ENCODE data around the gene SHLD2. TPM values are rescaled to one million over a fixed set of nuclear protein-coding genes. Genes with fewer than 3 reads are reported as not detected.
A peak's percentile ranks its signal among the peaks of the same experiment; 100 is the strongest.
"Not testable (repeated sequence)": the region's sequence is repeated elsewhere in the genome, so short reads cannot be mapped to it uniquely, and the experiment has no call there.

The SHLD2 gene
- total and polyA plus RNA-seq, 2 experiments from 2014 or later = 13.5 to 22.9 TPM

DNA sequence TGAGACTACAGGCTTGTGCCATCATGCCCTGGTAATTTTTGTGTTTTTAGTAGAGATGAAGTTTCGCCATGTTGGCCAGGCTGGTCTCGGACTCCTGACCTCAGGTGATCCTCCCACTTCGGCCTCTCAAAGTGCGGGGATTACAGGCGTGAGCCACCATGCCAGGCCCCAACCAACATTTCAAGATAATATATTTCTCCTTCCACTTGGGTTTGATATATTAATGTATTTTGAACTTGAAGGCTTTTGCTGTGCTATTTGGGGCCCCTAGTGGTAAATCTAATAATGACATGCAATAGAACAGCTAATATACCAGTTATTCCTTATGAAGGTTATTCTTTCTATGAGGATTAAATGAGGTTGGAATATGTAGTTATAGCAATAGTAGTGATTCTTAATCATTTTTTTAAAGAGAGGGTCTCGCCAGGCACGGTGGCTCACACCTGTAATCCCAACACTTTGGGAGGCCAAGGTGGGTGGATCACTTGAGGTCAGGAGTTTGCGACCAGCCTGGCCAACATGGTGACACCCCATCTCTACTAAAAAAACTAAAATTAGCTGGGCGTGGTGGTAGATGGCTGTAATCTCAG lies 54.1 kb downstream of the SHLD2 start:
- H3K9me3 ChIP-seq (ENCODE audit: low read depth); H3K4me1 ChIP-seq (ENCODE audit: insufficient read depth); H3K9ac ChIP-seq; H3K9me2 ChIP-seq (ENCODE audit: insufficient read depth); H2AFZ ChIP-seq; H3K27me3 ChIP-seq (replicated peaks; ENCODE audit: insufficient read depth); H3K4me3 ChIP-seq; H3F3A ChIP-seq (ENCODE audit: insufficient read depth); H3K36me3 ChIP-seq (ENCODE audit: low read depth); H3K27ac ChIP-seq; DNase-seq; in situ Hi-C loops (cut with MboI); H3K4me2 ChIP-seq (ENCODE audit: unreplicated experiment); H4K20me1 ChIP-seq (ENCODE audit: insufficient read depth); H3K79me2 ChIP-seq (ENCODE audit: insufficient read depth): not testable (repeated sequence)
- 74 to 76% methylated on average over 9 of the region's 9 CpGs for WGBS, 2 experiments (ENCODE audit: low coverage in 1 of 2, low lambda C conversion rate in 2 of 2, missing lambda C conversion rate in 2 of 2)

- H4K20me1 ChIP-seq (ENCODE audit: insufficient read depth); H3K27ac ChIP-seq; H3K79me2 ChIP-seq (ENCODE audit: insufficient read depth); H2AFZ ChIP-seq; H3K4me3 ChIP-seq; DNase-seq; H3F3A ChIP-seq (ENCODE audit: insufficient read depth); H3K4me2 ChIP-seq (ENCODE audit: unreplicated experiment); H3K9me3 ChIP-seq (ENCODE audit: low read depth); H3K4me1 ChIP-seq (ENCODE audit: insufficient read depth); H3K36me3 ChIP-seq (ENCODE audit: low read depth); in situ Hi-C loops (cut with MboI); H3K9ac ChIP-seq; H3K27me3 ChIP-seq (replicated peaks; ENCODE audit: insufficient read depth); H3K9me2 ChIP-seq (ENCODE audit: insufficient read depth): not testable (repeated sequence)
- WGBS, 2 experiments (ENCODE audit: low coverage in 1 of 2, low lambda C conversion rate in 2 of 2, missing lambda C conversion rate in 2 of 2) = 91 to 94% methylated on average over 3 of the region's 3 CpGs
These were observed 56.5 kb downstream of the SHLD2 start for GRCh38 chr10:87151516-87151915.

DNA sequence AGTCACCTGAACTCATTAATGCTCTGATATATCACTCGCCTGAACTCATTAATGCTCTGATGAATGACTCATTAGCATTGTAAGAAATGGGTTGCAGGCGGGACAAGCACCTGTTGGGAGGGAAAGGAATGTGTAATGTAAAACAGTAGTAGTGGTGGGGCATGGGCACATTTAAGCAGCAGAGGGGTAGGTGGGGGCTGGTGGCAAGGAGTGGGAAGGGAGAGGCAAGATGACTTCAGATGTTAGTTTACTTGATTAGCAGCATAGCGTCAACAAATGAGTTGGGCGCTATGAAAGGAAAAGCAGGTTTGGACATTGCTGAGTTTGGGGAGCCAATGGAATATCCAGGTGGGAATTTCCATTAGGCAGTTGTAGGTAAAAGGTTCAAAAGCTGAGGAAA lies 61.8 kb downstream of the SHLD2 start:
- H3K4me2 ChIP-seq (ENCODE audit: unreplicated experiment); H3K4me1 ChIP-seq (ENCODE audit: insufficient read depth); DNase-seq; H2AFZ ChIP-seq; H3F3A ChIP-seq (ENCODE audit: insufficient read depth); H3K27me3 ChIP-seq (replicated peaks; ENCODE audit: insufficient read depth); H4K20me1 ChIP-seq (ENCODE audit: insufficient read depth); H3K27ac ChIP-seq; H3K36me3 ChIP-seq (ENCODE audit: low read depth); H3K9me2 ChIP-seq (ENCODE audit: insufficient read depth); H3K4me3 ChIP-seq; H3K9ac ChIP-seq; H3K9me3 ChIP-seq (ENCODE audit: low read depth); H3K79me2 ChIP-seq (ENCODE audit: insufficient read depth); in situ Hi-C loops (cut with MboI): not testable (repeated sequence)
- 98 to 99% methylated on average over 4 of the region's 4 CpGs for WGBS, 2 experiments (ENCODE audit: low coverage in 1 of 2, low lambda C conversion rate in 2 of 2, missing lambda C conversion rate in 2 of 2)

GRCh38 chr10:87157821-87158220 lies 62.8 kb downstream of the SHLD2 start:
- H4K20me1 ChIP-seq (ENCODE audit: insufficient read depth); H3K36me3 ChIP-seq (ENCODE audit: low read depth); H3K27ac ChIP-seq; H2AFZ ChIP-seq; H3K9me2 ChIP-seq (ENCODE audit: insufficient read depth); H3K27me3 ChIP-seq (replicated peaks; ENCODE audit: insufficient read depth); H3K9ac ChIP-seq; H3K9me3 ChIP-seq (ENCODE audit: low read depth); H3K79me2 ChIP-seq (ENCODE audit: insufficient read depth); in situ Hi-C loops (cut with MboI); H3K4me2 ChIP-seq (ENCODE audit: unreplicated experiment); H3K4me1 ChIP-seq (ENCODE audit: insufficient read depth); H3K4me3 ChIP-seq; H3F3A ChIP-seq (ENCODE audit: insufficient read depth): not testable (repeated sequence)
- DNase-seq = peak; percentile 4
- WGBS, 2 experiments (ENCODE audit: low coverage in 1 of 2, low lambda C conversion rate in 2 of 2, missing lambda C conversion rate in 2 of 2) = 90 to 94% methylated on average over 3 of the region's 3 CpGs

GRCh38 chr10:87162703-87163293 lies 67.8 kb downstream of the SHLD2 start:
- H3K27me3 ChIP-seq (replicated peaks; ENCODE audit: insufficient read depth); H3F3A ChIP-seq (ENCODE audit: insufficient read depth); H3K79me2 ChIP-seq (ENCODE audit: insufficient read depth); H3K4me2 ChIP-seq (ENCODE audit: unreplicated experiment); H3K9me3 ChIP-seq (ENCODE audit: low read depth); H3K4me3 ChIP-seq; H3K36me3 ChIP-seq (ENCODE audit: low read depth); H3K9me2 ChIP-seq (ENCODE audit: insufficient read depth); H3K27ac ChIP-seq; in situ Hi-C loops (cut with MboI); H3K9ac ChIP-seq; H2AFZ ChIP-seq; H4K20me1 ChIP-seq (ENCODE audit: insufficient read depth); H3K4me1 ChIP-seq (ENCODE audit: insufficient read depth): not testable (repeated sequence)
- 96 to 98% methylated on average over 3 of the region's 3 CpGs for WGBS, 2 experiments (ENCODE audit: low coverage in 1 of 2, low lambda C conversion rate in 2 of 2, missing lambda C conversion rate in 2 of 2)
- DNase-seq = peak; percentile 12

DNA sequence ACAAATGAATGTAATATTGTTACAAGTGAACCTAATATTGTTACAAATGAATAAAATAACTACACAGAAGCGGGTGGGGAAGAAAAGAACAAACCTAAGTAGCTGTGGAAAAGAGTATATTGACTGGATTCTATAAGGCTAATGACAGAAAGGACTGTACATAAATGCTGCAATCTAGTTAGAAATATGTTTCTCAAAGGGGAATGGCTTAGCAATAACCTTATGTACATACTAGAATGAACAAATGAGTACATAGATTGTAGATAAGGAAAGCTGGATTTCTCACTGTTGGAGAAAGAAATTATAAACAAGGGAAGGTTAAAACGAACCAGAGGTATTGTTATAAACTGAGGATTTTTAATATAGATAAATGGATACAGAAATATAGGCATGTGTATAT lies 68.4 kb downstream of the SHLD2 start:
- in situ Hi-C loops (cut with MboI); DNase-seq; H3K9me2 ChIP-seq (ENCODE audit: insufficient read depth); H3K27ac ChIP-seq; H3K79me2 ChIP-seq (ENCODE audit: insufficient read depth); H3K4me3 ChIP-seq; H2AFZ ChIP-seq; H3K4me1 ChIP-seq (ENCODE audit: insufficient read depth); H3K9me3 ChIP-seq (ENCODE audit: low read depth); H4K20me1 ChIP-seq (ENCODE audit: insufficient read depth); H3K9ac ChIP-seq; H3K27me3 ChIP-seq (replicated peaks; ENCODE audit: insufficient read depth); H3K4me2 ChIP-seq (ENCODE audit: unreplicated experiment); H3F3A ChIP-seq (ENCODE audit: insufficient read depth); H3K36me3 ChIP-seq (ENCODE audit: low read depth): not testable (repeated sequence)
- WGBS, 2 experiments (ENCODE audit: low coverage in 1 of 2, low lambda C conversion rate in 2 of 2, missing lambda C conversion rate in 2 of 2) = 92 to 100% methylated on average over 1 of the region's 2 CpGs

GRCh38 chr10:87169857-87170256 lies 74.9 kb downstream of the SHLD2 start:
- H3K27ac ChIP-seq; H3K9ac ChIP-seq; H3K4me1 ChIP-seq (ENCODE audit: insufficient read depth); H3K36me3 ChIP-seq (ENCODE audit: low read depth); H3K4me3 ChIP-seq; H2AFZ ChIP-seq; H3K4me2 ChIP-seq (ENCODE audit: unreplicated experiment); H4K20me1 ChIP-seq (ENCODE audit: insufficient read depth); in situ Hi-C loops (cut with MboI); DNase-seq; H3K9me3 ChIP-seq (ENCODE audit: low read depth); H3K79me2 ChIP-seq (ENCODE audit: insufficient read depth); H3K9me2 ChIP-seq (ENCODE audit: insufficient read depth); H3K27me3 ChIP-seq (replicated peaks; ENCODE audit: insufficient read depth); H3F3A ChIP-seq (ENCODE audit: insufficient read depth): not testable (repeated sequence)
- WGBS, 2 experiments (ENCODE audit: low coverage in 1 of 2, low lambda C conversion rate in 2 of 2, missing lambda C conversion rate in 2 of 2) = 72 to 79% methylated on average over 4 of the region's 4 CpGs

GRCh38 chr10:87170705-87171104 lies 75.7 kb downstream of the SHLD2 start:
- H3K79me2 ChIP-seq (ENCODE audit: insufficient read depth); H3F3A ChIP-seq (ENCODE audit: insufficient read depth); H3K27me3 ChIP-seq (replicated peaks; ENCODE audit: insufficient read depth); H3K27ac ChIP-seq; H3K4me3 ChIP-seq; H3K4me2 ChIP-seq (ENCODE audit: unreplicated experiment); H3K9me2 ChIP-seq (ENCODE audit: insufficient read depth); DNase-seq; in situ Hi-C loops (cut with MboI); H2AFZ ChIP-seq; H3K4me1 ChIP-seq (ENCODE audit: insufficient read depth); H3K36me3 ChIP-seq (ENCODE audit: low read depth); H4K20me1 ChIP-seq (ENCODE audit: insufficient read depth); H3K9me3 ChIP-seq (ENCODE audit: low read depth); H3K9ac ChIP-seq: not testable (repeated sequence)
- WGBS, 2 experiments (ENCODE audit: low coverage in 1 of 2, low lambda C conversion rate in 2 of 2, missing lambda C conversion rate in 2 of 2) = 89 to 93% methylated on average over 1 to 3 of the region's 4 CpGs
